ENCODE measurements around the gene PGAM5. TPM values are rescaled to one million over a fixed set of nuclear protein-coding genes. Genes with fewer than 3 reads are reported as not detected.
"Not testable (repeated sequence)": the region's sequence is repeated elsewhere in the genome, so short reads cannot be mapped to it uniquely, and the experiment has no call there.

PGAM5 gene
- total RNA-seq, 1 experiment from 2014 or later = 112 TPM

DNA sequence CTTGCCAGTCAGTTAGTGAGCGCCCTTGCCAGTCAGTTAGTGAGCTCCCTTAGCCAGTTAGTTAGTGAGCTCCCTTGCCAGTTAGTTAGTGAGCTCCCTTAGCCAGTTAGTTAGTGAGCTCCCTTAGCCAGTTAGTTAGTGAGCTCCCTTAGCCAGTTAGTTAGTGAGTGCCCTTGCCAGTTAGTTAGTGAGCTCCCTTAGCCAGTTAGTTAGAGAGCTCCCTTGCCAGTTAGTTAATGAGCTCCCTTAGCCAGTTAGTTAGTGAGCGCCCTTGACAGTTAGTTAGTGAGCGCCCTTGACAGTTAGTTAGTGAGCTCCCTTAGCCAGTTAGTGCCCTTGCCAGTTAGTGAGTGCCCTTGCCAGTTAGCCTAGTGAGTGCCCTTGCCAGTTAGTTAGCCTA is 15.8 kb upstream of the PGAM5 start:
- not testable (repeated sequence) for H3K27me3 ChIP-seq (ENCODE audit: insufficient read depth, low read length); H3K9ac ChIP-seq (ENCODE audit: extremely low read depth, insufficient read length, low read length); H3K4me1 Mint-ChIP-seq; H2BK5ac ChIP-seq (ENCODE audit: insufficient read length, low read length); H3K4me1 ChIP-seq (ENCODE audit: insufficient read depth, low read length); H2BK12ac ChIP-seq (ENCODE audit: insufficient read length, low read depth, low read length); H2AFZ ChIP-seq (ENCODE audit: low read length); H3K23ac ChIP-seq (ENCODE audit: insufficient read length, low read depth, low read length); H3K27me3 Mint-ChIP-seq (ENCODE audit: low read depth); H3K23me2 ChIP-seq (ENCODE audit: insufficient read length, low read depth, low read length, poor library complexity, severe bottlenecking); H4K91ac ChIP-seq (ENCODE audit: insufficient read length, low read depth, low read length); H2BK20ac ChIP-seq (ENCODE audit: low read depth, low read length, poor library complexity, severe bottlenecking); H3K9me3 Mint-ChIP-seq; H3K9me3 ChIP-seq (ENCODE audit: control insufficient read depth, low read depth, low read length); H3K4me3 Mint-ChIP-seq; H3K4ac ChIP-seq (ENCODE audit: low read depth, low read length); H2AK5ac ChIP-seq (ENCODE audit: insufficient read length, low read length); H3K27ac ChIP-seq (ENCODE audit: insufficient read length, low read depth, low read length); H3K4me2 ChIP-seq (ENCODE audit: insufficient read depth, insufficient read length, low read length); H3K79me1 ChIP-seq (ENCODE audit: insufficient read depth, low read depth, low read length, poor library complexity, severe bottlenecking); H3K27ac Mint-ChIP-seq; H4K5ac ChIP-seq (ENCODE audit: insufficient read length, low read depth, low read length); H3K79me2 ChIP-seq (ENCODE audit: insufficient read depth, low read length); H3T11ph ChIP-seq (ENCODE audit: low read length); H3K56ac ChIP-seq (ENCODE audit: insufficient read length, low read depth, low read length); H2BK120ac ChIP-seq (ENCODE audit: low read depth, low read length, poor library complexity, severe bottlenecking); H3K18ac ChIP-seq (ENCODE audit: insufficient read length, low read depth, low read length); H4K20me1 ChIP-seq (ENCODE audit: control insufficient read depth, insufficient read depth, insufficient read length); DNase-seq; H3K14ac ChIP-seq (ENCODE audit: insufficient read depth, low read length); H4K8ac ChIP-seq (replicated peaks; ENCODE audit: insufficient read length, low read depth, low read length); H2BK15ac ChIP-seq (ENCODE audit: low read depth, low read length)
- WGBS (ENCODE audit: extremely low coverage, insufficient read length, low lambda C conversion rate) = no CpG with 5 or more reads among the region's 3 CpGs
- H3K36me3 Mint-ChIP-seq (ENCODE audit: insufficient read depth in 1 of 3, low read depth in 3 of 3) = peaks cover 10 to 56% (median 23%) of the 10 kb centered on the region in 3 experiments

Measured in H9 (cell line).